GM21723 (cell line): Measurements from ENCODE around the gene MCCD1.
A peak's percentile ranks its signal among the peaks of the same experiment; 100 is the strongest.
"Not testable (repeated sequence)": the region's sequence is repeated elsewhere in the genome, so short reads cannot be mapped to it uniquely, and the experiment has no call there.

ENCODE experiments used
- ATAC-seq: cut with Tn5 transposase; IDR thresholded peaks from one replicate; pipeline ENCODE4 v1.9.1; 2021; ENCODE audit warnings: mild to moderate bottlenecking, moderate library complexity; ENCODE audit not compliant: unreplicated experiment

Gene MCCD1

GRCh38 chr6:31541658-31542521 lies 13.1 kb downstream of the MCCD1 start, which contains the start of gene DDX39B:
Gene DDX39B, minus strand, starts transcription at chr6:31542003. Its CDS starts 1,471 bp downstream, at chr6:31540532.
- ATAC-seq: peak; percentile 73

- no peak for ATAC-seq
Measured at GRCh38 chr6:31543639-31544038, 14.9 kb downstream of the MCCD1 start.

DNA sequence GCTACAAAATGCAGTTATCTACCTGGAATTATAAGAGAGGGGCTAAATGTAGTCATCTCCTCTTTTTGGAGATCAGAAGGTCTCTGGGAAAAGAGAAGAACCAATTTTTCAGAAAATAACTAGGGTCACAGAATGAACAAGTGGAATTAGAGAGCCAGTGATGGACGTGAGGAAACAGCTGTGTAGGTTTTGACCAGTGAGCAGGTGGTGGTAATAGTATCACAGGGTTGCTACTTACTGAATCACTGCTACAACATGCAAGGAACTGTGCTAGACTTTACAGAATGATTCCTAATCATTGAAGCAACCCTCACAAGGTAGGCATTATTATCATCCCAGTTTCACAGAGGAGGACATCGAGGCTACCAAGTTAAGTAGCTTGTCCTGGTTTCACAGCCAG lies 15.9 kb downstream of the MCCD1 start:
- no peak for ATAC-seq

- no peak for ATAC-seq
Measured at GRCh38 chr6:31545291-31545690, 16.5 kb downstream of the MCCD1 start.

DNA sequence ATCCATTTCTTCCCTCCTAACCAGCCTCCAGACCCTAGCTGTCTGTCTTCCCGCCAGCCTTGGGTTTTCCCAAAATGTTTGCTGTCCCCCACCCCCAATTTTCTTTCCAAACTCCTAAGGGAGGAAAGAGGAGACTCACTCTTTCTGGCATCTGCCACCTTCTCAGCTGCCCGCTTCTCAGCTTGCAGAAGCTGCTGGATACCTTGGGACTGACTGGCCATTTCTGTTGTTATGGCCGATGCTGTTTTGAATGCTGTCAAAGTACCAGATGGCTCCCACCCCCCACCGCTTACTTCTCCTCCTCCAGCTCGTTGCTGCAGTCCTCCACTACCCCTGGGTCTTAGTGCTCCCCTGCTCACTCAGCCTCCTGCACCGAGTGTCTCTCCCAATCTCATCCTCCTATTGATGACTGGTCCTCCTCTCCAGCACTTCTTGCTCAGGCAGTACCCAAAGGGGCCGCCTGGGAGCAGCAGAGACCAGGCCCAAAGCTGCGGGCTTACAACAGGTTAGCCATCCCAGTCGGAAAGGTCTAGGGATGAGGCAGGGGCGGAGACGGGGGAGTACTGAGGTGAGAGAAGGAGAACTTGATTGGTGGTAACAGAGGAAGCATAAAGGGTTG lies 17.7 kb downstream of the MCCD1 start, which contains the start of gene ATP6V1G2:
TSS of gene ATP6V1G2 (minus strand) at position 270 of the 619 bp plus-strand sequence. CDS start at position 221, 49 bp downstream.
- peak; percentile 49 for ATAC-seq

- peak; percentile 63 for ATAC-seq
Measured at GRCh38 chr6:31546958-31547726, 18.4 kb downstream of the MCCD1 start, which contains the start of gene NFKBIL1. Gene NFKBIL1, plus strand, starts transcription at chr6:31547608. Its CDS starts 87 bp downstream, at chr6:31547695.

DNA sequence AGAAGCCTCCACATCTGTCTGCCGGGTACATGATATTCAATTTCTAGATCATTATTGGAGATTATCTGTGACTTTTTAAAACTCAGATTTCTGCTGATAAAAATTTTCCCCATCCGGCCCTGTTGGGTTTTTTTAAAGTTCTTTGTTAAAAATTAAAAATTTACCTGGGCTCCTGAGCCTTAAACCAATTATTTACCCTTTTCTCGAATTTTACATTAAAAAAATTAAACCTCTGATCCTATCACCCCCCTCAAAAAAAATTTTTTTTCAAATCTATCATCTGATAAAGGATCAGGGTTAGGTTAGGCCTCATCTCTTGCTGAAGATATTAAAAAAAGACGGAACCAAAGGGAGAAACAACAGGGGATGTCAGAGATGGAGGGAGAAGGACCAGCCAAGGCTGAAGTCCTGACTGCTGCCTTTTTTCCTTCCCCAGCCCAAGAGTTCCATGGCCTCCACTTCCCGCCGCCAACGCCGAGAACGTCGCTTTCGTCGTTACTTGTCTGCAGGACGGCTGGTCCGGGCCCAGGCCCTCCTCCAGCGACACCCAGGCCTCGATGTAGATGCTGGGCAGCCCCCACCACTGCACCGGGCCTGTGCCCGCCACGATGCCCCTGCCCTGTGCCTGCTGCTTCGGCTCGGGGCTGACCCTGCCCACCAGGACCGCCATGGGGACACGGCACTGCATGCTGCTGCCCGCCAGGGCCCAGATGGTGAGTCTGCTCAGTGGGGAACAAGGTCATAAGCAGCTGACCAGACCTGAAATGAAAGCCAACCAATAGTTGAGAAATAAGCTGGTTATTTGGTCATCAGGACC lies 19.2 kb downstream of the MCCD1 start:
- no peak for ATAC-seq

GRCh38 chr6:31548544-31548873 lies 19.7 kb downstream of the MCCD1 start:
- no peak for ATAC-seq

DNA sequence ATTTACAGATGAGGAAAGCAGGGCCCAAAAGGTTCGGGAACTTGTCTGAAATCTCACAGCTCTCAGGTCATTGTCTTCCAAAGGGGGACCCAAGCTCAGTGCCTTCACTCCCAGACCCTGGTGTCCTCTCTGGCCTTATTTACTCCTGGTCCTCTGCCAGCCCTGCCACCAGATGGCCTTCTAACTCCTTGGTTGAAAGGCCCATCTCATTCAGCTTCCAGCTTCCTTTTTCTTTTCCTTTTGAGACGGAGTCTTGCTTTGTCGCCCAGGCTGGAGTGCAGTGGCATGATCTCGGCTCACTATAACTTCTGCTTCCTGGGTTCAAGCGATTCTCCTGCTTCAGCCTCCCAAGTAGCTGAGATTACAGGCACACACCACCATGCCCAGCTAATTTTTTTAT lies 22.6 kb downstream of the MCCD1 start:
- ATAC-seq: not testable (repeated sequence)

GRCh38 chr6:31556307-31556706 lies 27.5 kb downstream of the MCCD1 start:
- ATAC-seq: no peak

GRCh38 chr6:31557443-31558317 lies 28.9 kb downstream of the MCCD1 start:
- ATAC-seq: no peak

DNA sequence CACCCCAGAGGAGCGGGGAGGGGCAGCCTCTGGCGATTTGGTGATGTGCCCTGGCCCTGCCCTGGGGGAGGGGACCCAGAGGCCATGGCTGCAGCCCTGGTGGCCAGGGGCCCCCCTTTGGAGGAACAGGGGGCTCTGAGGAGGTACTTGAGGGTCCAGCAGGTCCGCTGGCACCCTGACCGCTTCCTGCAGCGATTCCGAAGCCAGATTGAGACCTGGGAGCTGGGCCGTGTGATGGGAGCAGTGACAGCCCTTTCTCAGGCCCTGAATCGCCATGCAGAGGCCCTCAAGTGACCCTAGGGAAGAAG lies 29.5 kb downstream of the MCCD1 start:
- no peak for ATAC-seq

- no peak for ATAC-seq
Measured at GRCh38 chr6:31558631-31559500, 30.1 kb downstream of the MCCD1 start.

GRCh38 chr6:31559606-31559957 lies 30.8 kb downstream of the MCCD1 start:
- no peak for ATAC-seq

DNA sequence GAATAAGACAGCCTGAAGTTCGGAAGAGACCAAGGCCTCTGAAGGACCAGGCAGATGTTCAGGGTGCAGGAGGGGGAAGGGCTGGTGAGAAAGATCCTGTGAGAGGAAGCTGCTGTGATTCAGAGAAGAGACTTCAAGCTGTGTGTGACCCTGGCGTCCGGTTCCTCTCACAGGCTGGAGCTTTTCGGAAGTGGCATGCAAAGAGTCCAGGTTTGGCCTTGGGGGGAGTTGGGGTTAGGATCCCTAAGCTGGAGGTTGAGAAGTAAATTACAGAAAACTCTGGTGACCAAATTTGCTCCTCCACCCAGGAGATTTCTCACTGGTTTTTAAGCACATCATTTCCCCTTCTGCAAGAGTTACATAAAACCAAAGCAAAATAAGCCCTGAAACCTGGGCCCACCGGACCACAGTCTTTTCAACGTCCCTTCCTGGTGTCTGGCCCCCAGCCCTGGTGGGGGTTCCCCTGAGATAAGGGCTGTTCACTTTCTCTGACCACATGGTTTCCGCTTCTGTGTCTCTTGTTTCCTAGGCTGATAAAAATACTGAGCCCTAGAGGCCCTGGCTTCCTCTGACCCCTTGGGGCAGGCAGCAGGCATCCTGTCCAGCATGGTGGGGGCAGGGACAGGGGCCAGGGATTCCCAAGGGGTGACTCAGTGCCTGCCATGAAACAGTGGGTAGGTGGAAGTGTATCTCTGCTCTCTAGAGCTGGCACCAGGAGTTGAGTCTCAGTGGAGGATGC lies 31.4 kb downstream of the MCCD1 start:
- ATAC-seq: peak; percentile 73

- no peak for ATAC-seq
Measured at GRCh38 chr6:31560697-31561058, 31.9 kb downstream of the MCCD1 start.

DNA sequence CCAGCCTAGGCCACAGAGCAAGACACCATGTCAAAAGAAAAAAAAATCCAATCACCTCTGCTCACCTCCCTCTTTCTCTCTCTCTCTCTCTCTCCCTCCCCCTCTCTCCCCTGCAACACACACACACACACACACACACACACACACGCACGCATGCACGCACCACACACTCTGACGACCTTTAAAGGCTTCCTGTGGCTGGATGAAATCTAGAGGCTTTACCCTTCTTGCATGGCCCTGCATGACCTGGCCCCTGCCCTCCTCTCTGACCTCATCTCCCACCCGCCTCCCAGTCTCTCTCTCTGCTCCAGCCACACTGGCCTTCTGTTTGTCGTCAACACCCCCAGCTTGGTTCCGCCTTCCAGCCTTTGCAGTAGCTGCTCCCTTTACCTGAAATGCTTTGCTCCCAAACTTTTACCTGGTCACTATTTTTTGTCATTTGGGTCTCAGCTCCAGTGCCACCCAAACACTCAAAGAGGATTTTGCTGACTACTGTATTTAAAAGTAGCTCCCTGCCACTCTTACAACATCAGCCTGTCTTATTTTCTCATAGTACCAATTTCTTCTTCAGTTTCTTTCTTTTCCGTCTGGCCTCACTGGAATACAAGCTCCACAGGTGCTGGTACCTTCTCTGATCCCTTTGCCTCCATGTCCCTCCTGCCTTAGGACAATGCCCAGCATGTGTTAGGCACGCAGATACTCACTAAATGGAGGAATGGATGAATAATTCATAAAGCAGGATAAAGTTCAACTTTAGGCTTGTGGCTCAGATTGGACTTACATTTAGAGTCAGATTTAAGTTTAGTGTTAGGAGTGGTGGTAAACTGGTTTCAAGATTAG lies 39.0 kb downstream of the MCCD1 start:
- no peak for ATAC-seq
